Testis (tissue), 2 donors: ENCODE results near the gene ATG10.

Source experiments
- CTCF ChIP-seq, 3 experiments: fragments of 450-650 bp in 2 of 3; fragments of 200-600 bp in 1 of 3; sonication (generic) in 1 of 3; IDR thresholded peaks; one replicate each; pipeline ENCODE4 v1.5.1; 2016 to 2019; ENCODE audit warnings: antibody characterized with exemption in 3 of 3, mild to moderate bottlenecking in 2 of 3, moderate library complexity in 1 of 3
- POLR2A ChIP-seq: fragments of 450-650 bp; IDR thresholded peaks from one replicate; pipeline ENCODE4 v1.6.1; 2017; ENCODE audit warnings: antibody characterized with exemption, mild to moderate bottlenecking, moderate library complexity

GRCh38 chr5:82044010-82044409 lies 72.2 kb downstream of the ATG10 start:
- TF ChIP-seq CTCF (IDR thresholded peaks at IDR 0.05): no peak
- no peak for TF ChIP-seq POLR2A
